NCI-H345 (cell line): ENCODE measurements around the gene RAD51B.

Experiments
- DNase-seq: peaks from one replicate; lab custom pipeline; 2025; lab: John Stamatoyannopoulos, UW

The RAD51B gene

GRCh38 chr14:67900231-67900630 is 80.7 kb downstream of the RAD51B start:
- no peak for DNase-seq

GRCh38 chr14:67908052-67908754 is 88.6 kb downstream of the RAD51B start:
- no peak for DNase-seq

- no peak for DNase-seq
Measured at GRCh38 chr14:67911562-67911961, 92.0 kb downstream of the RAD51B start.

GRCh38 chr14:67916430-67916829 is 96.9 kb downstream of the RAD51B start:
- DNase-seq = no peak

GRCh38 chr14:67917006-67917405 is 97.4 kb downstream of the RAD51B start:
- no peak for DNase-seq

GRCh38 chr14:67918838-67919237 is 99.3 kb downstream of the RAD51B start:
- DNase-seq = no peak

- DNase-seq = no peak
Measured at GRCh38 chr14:67919259-67920032, 99.9 kb downstream of the RAD51B start.

- no peak for DNase-seq
Measured at GRCh38 chr14:67926821-67927220, 107.2 kb downstream of the RAD51B start.

- DNase-seq = no peak
Measured at GRCh38 chr14:67927244-67927643, 107.7 kb downstream of the RAD51B start.

- no peak for DNase-seq
Measured at GRCh38 chr14:67928375-67928774, 108.8 kb downstream of the RAD51B start.

- no peak for DNase-seq
Measured at GRCh38 chr14:67932708-67933246, 113.2 kb downstream of the RAD51B start.

GRCh38 chr14:67933266-67933665 is 113.7 kb downstream of the RAD51B start:
- no peak for DNase-seq

- DNase-seq = peak; percentile 61
Measured at GRCh38 chr14:67934087-67934486, 114.5 kb downstream of the RAD51B start.

GRCh38 chr14:67934862-67935261 is 115.3 kb downstream of the RAD51B start:
- DNase-seq = no peak

GRCh38 chr14:67935371-67935770 is 115.8 kb downstream of the RAD51B start:
- DNase-seq = no peak

- no peak for DNase-seq
Measured at GRCh38 chr14:67938071-67938470, 118.5 kb downstream of the RAD51B start.

GRCh38 chr14:67940486-67941455 is 121.2 kb downstream of the RAD51B start:
- no peak for DNase-seq

- no peak for DNase-seq
Measured at GRCh38 chr14:67941456-67942018, 122.0 kb downstream of the RAD51B start.

GRCh38 chr14:67942080-67942710 is 122.6 kb downstream of the RAD51B start:
- DNase-seq = no peak

- peak; percentile 72 for DNase-seq
Measured at GRCh38 chr14:67943947-67944346, 124.4 kb downstream of the RAD51B start.

- no peak for DNase-seq
Measured at GRCh38 chr14:67944605-67945004, 125.0 kb downstream of the RAD51B start.
